NCI-H1417 treated with DMSO at 0.1 percent for 48 hours (cell line): ENCODE results near the gene SLC9A9.
"Not testable (repeated sequence)": the region's sequence is repeated elsewhere in the genome, so short reads cannot be mapped to it uniquely, and the experiment has no call there.

Experiments
- DNase-seq: peaks from one replicate; lab custom pipeline; 2025; lab: John Stamatoyannopoulos, UW

SLC9A9 gene

GRCh38 chr3:143810166-143810952 lies 37.9 kb downstream of the SLC9A9 start:
- no peak for DNase-seq

DNA sequence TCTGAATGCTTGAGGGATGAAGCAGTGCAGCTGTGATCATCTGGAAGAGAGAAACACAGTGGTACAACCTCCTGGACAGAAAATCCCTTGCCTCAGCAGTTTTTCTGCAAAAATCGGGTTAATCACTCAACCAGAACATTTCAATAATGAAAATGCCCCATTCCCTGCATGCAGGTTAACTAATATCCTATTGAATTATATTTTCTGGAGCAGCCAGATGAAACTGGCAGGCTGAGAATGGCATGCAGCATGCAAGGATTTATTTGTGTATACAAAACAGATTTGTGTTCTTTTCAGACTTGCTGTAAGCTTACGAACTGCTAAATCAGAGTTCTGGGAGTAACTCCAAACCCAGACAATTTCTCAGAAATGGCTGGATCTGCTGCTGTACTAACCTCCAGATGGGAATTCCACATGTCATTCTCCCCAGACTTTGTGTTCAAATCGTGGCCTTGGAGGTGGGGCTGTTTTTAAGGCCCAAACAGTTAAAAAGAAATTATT lies 39.1 kb downstream of the SLC9A9 start:
- no peak for DNase-seq

GRCh38 chr3:143808030-143808429 lies 40.2 kb downstream of the SLC9A9 start:
- DNase-seq = no peak

- DNase-seq = no peak
Measured at GRCh38 chr3:143806038-143806437, 42.2 kb downstream of the SLC9A9 start.

DNA sequence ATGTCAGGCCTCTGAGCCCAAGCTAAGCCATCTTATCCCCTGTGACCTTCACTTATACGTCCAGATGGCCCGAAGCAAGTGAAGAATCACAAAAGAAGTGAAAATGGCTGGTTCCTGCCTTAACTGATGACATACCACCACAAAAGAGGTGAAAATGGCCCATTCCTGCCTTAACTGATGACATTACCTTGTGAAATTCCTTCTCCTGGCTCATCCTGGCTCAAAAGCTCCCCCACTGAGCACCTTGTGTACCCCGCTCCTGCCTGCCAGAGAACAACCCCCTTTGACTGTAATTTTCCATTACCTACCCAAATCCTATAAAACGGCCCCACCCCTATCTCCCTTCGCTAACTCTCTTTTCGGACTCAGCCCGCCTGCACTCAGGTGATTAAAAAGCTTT lies 42.8 kb downstream of the SLC9A9 start:
- not testable (repeated sequence) for DNase-seq

DNA sequence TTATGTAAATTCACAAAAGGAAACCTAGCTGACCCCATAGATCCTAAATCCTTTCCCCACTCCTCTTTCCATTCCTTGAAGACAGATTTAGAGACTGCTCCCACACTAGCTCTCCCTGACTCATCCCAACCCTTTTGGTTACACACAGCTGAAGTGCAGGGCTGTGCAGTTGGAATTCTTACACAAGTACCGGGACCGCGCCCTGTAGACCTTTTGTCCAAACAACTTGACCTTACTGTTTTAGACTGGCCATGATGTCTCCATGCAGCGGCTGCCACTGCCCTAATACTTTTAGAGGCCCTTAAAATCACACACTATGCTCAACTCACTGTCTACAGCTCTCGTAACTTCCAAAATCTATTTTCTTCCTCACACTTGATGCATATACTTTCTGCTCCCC lies 47.2 kb downstream of the SLC9A9 start:
- DNase-seq = not testable (repeated sequence)

GRCh38 chr3:143798151-143798550 lies 50.1 kb downstream of the SLC9A9 start:
- not testable (repeated sequence) for DNase-seq

DNA sequence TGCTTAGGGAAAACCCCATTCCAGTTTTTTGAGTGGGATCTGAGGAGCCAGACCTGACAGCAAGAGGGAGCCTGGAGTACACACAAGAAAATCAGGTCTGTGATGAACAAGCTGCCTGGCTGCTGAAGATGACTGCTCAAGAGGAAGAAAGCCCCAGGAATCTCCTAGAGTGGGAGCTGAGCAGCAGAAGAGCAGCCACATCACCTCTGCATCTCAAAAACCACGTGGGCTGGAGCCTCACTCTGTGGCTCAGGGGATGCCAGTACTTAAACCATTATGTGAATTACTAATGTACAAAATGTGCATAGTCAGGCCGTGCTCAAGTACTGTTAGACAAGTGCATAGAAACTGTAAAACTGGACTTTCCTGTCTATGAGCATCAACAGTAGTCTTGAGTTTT lies 52.4 kb downstream of the SLC9A9 start:
- no peak for DNase-seq

GRCh38 chr3:143794793-143795462 lies 53.3 kb downstream of the SLC9A9 start:
- no peak for DNase-seq

DNA sequence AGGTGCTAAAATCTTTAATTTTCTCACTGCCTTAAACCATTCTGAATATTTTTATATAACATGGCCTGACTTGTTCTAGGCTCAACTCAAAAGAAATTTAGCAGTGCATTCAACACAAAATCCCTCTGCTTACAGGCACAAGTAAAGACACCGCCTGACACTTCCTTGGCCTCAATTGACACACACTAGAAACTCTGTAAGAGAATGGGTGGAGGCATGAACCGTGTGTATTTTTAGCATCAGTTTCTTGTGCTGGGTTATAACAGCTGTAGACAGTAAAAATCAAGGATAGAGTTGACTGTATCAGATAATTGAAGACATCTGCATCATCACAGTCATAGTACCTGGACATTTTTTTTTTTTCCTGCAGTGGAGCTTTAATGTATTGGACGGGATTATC lies 54.3 kb downstream of the SLC9A9 start:
- no peak for DNase-seq

DNA sequence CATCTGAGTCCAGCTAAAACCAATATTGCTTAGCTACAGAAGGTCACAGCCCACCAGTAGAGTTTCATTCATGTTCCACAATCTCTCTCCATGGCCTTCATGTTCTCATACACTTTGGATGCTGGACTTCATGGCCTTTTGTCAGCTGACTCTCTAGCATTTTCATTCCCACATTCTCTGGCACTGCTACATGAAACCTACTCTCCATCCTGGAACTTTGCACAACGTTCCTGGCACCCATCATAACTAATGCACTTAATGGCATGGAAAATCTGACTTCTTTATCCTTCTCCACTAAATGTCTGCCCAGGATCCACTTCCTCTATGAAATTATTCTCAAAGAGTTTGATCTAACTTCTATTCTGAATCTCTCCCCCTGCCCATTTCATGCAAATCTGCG lies 56.9 kb downstream of the SLC9A9 start:
- no peak for DNase-seq

- DNase-seq = no peak
Measured at GRCh38 chr3:143786219-143787191, 61.8 kb downstream of the SLC9A9 start.

GRCh38 chr3:143784446-143784845 lies 63.8 kb downstream of the SLC9A9 start:
- DNase-seq = no peak

DNA sequence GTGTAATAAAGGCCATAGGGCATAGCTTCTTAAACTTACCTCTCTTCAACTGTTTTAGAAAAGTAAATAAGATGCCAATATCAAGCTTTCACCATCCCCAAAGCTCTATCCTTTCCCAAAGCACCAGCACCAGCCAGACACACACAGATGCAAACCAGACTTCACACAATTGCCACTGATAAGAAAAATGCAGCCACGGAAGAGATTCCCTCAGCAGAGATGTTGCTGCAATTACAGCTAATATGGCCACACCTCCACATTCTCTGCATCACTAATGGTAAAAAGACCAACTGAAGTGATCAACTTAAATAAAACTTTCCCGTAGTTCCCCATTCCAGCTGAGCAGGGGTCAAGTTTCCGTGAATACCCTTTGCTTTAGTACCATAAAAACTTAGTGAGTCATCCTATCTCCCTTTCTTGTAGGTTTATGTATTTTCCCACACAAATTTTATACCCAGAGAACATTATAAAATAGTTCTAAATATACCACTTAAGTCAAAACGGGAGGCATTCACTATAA lies 64.4 kb downstream of the SLC9A9 start:
- no peak for DNase-seq

GRCh38 chr3:143775459-143775858 lies 72.8 kb downstream of the SLC9A9 start:
- DNase-seq = no peak

GRCh38 chr3:143771939-143772338 lies 76.3 kb downstream of the SLC9A9 start:
- DNase-seq = no peak

- DNase-seq = no peak
Measured at GRCh38 chr3:143771258-143771657, 77.0 kb downstream of the SLC9A9 start.

DNA sequence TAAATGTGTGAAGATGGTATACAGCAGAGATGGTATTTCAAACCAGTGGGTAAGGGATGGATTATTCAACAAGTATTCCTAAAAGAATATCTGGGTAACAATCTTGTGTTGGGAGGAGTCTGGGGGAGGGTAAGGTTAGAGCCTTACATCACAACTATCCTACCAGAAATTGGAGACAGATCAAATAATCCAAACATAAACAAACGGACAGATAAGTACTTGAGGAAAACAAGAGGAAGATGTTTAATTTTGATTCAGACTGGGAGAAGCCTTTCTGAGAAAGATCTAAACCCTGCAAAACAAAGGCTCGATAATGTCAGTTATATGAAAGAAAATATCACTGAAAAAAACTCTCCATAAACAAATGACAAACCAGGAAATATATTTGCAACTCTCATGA lies 77.9 kb downstream of the SLC9A9 start:
- DNase-seq = no peak

- no peak for DNase-seq
Measured at GRCh38 chr3:143769616-143770015, 78.7 kb downstream of the SLC9A9 start.

DNA sequence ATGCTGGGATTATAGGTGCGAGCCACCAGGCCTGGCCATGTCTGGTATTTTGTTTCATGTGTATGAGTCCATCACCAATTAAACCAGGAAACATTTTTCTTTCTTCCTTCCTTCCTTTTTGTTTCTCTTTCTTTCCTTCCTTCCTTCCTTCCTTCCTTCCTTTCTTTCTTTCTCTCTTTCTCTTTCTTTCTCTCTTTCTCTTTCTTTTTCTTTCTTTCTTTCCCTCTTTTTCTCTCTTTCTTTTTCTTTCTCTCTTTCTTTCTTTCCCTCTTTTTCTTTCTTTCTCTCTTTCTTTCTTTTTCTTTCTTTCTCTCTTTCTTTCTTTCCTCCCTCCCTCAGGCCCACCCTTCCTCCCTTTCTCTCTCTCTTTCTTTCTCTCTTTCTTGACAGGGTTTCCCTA lies 83.4 kb downstream of the SLC9A9 start:
- no peak for DNase-seq

- no peak for DNase-seq
Measured at GRCh38 chr3:143763564-143764162, 84.6 kb downstream of the SLC9A9 start.

DNA sequence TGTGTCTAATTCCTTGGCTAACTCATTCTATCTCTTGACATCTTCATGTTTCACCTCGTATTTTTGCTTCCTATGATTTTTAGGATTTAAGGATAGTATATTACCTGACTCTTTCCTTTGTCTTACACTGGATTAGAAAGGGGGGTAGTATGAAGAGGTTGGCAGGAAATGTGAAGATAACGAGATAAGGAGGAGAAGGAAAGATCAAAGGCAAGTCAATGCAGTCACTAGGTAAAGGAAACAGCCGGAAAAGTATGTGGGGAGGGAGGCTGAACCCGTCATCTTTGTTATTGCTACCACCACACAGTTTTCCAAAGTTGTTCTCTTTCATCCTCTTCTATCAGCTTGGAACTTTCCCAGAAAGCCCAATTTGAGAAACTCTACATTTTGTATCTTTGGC lies 90.6 kb downstream of the SLC9A9 start:
- no peak for DNase-seq
